CD4-positive, alpha-beta T cell treated with Interleukin-21 for 1 hour (primary cell): Measurements from ENCODE around the gene HBA2.
"Not testable (repeated sequence)": the region's sequence is repeated elsewhere in the genome, so short reads cannot be mapped to it uniquely, and the experiment has no call there.

Source experiments
- DNase-seq: peaks from one replicate; pipeline ENCODE4 v3.0.0-alpha.2; 2020

HBA2 gene

DNA sequence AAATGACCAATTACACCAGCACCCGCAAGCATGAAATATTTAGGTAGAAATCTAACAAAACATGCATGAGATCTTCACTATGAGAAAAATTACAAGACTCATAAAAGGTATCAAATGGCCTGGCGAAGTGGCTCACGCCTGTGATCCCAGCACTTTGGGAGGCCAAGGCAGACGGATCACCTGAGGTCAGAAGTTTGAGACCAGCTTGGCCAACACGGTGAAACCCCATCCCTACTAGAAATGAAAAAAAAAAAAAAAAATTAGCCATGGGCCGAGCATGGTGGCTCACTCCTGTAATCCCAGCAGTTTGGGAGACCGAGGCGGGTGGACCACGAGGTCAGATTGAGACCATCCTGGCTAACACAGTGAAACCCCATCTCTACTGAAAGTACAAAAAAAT lies 31.4 kb downstream of the HBA2 start:
- DNase-seq: not testable (repeated sequence)

DNA sequence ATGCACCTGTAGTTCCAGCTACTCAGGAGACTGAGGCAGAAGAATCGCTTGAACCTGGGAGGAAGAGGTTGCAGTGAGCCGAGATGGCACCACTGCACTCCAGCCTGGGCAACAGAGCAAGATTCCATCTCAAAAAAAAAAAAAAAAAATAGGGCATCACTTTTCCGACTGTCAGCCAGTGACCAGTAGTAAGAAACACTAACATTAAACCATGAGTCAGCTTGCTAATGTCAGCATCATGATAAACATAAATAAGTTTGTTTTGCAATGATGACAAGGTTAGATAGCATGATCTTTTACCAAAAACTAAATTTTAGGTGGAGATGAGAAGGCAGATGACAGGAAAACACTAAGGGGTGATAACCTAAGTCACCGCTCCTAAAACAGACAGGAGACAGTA lies 36.7 kb downstream of the HBA2 start:
- not testable (repeated sequence) for DNase-seq

GRCh38 chr16:211631-212180 lies 39.0 kb downstream of the HBA2 start:
- not testable (repeated sequence) for DNase-seq

GRCh38 chr16:212999-213398 lies 40.3 kb downstream of the HBA2 start:
- DNase-seq: no peak

DNA sequence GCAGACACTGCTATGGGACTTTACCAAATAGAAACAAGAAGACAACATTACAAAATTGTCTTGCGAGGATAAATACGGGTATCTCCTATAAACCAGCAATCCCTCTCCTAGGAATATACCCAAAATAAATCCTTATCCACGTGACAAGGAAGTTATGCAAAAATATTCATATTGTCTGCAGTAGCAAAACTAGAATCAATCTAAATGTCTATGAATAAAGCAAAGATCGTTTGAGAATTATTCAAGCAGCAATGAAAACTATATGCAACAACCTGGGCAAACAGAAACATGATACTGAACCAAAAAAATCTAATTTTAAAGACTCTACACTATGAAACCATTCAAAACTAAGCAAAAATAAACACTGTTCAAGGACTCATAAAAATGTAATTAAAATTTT lies 47.3 kb downstream of the HBA2 start:
- DNase-seq: no peak
